ENCODE measurements around the gene RPS2.
A peak's percentile ranks its signal among the peaks of the same experiment; 100 is the strongest.

The RPS2 gene

DNA sequence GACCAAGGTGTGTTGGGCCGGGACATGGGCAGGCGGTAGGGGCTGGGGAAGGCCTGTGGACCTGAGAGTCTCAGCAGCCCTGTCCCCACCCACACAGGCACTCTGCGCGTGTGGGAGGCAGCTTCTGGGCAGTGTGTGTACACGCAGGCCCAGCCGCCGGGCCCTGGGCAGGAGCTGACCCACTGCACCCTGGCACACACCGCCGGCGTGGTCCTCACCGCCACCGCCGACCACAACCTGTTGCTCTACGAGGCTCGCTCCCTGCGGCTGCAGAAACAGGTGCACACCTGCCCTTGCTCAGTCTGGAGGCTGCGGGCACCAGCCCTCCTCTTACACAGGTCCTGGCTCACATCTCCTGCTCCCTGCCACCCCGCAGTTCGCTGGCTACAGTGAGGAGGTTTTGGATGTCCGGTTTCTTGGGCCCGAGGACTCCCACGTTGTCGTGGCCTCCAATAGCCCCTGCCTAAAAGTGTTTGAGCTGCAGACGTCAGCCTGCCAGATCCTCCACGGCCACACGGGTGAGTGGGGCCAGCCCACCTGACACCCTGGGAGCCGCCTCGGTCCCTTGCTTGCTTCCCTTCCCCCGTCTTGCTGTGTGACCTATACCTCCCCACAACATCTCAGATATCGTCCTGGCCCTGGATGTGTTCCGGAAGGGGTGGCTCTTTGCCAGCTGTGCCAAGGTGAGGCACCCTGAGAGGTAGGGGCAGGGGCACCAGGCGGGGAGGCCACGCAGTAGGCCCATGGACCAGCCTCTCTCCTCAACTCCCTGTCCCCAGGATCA lies 11.0 kb upstream of the RPS2 start:
- Histone ChIP-seq H3K9me3 (ENCODE audit: low read length) (no peaks in the 10 kb centered on the region), H3K79me2 (ENCODE audit: insufficient read depth, low read length) (peaks cover 4% of the 10 kb centered on the region; the same call in 1 of the 2 replicates), H3K27me3 (ENCODE audit: insufficient read depth, low read length) (no peaks in the 10 kb centered on the region; the same call in 1 of the 2 replicates), H3K9me2 (ENCODE audit: low read depth, low read length) (no peaks in the 10 kb centered on the region), H3K4me2 (ENCODE audit: low read length) (no peak overlapping the region), H3K4me1 (ENCODE audit: insufficient read depth, low read length, severe bottlenecking) (peaks cover 26% of the 10 kb centered on the region), H3K27ac (ENCODE audit: low read depth, low read length, poor library complexity, severe bottlenecking) (no peak overlapping the region), H2AFZ (ENCODE audit: low read length) (no peak overlapping the region), H3F3A (ENCODE audit: insufficient read depth, low read length) (no peaks in the 10 kb centered on the region), H3K36me3 (ENCODE audit: insufficient read depth, low read length) (peaks cover 49% of the 10 kb centered on the region), H3K4me3 (ENCODE audit: low read depth, low read length, poor library complexity, severe bottlenecking) (no peak overlapping the region), H3K9ac (ENCODE audit: low read length) (no peak overlapping the region), H4K20me1 (ENCODE audit: insufficient read depth, low read length) (no peaks in the 10 kb centered on the region)
- TF ChIP-seq, protein P1, sequence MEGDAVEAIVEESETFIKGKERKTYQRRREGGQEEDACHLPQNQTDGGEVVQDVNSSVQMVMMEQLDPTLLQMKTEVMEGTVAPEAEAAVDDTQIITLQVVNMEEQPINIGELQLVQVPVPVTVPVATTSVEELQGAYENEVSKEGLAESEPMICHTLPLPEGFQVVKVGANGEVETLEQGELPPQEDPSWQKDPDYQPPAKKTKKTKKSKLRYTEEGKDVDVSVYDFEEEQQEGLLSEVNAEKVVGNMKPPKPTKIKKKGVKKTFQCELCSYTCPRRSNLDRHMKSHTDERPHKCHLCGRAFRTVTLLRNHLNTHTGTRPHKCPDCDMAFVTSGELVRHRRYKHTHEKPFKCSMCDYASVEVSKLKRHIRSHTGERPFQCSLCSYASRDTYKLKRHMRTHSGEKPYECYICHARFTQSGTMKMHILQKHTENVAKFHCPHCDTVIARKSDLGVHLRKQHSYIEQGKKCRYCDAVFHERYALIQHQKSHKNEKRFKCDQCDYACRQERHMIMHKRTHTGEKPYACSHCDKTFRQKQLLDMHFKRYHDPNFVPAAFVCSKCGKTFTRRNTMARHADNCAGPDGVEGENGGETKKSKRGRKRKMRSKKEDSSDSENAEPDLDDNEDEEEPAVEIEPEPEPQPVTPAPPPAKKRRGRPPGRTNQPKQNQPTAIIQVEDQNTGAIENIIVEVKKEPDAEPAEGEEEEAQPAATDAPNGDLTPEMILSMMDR (IDR thresholded peaks at IDR 0.05; ENCODE audit: low read length) = no peak
- no peak for TF ChIP-seq EZH2 (IDR thresholded peaks at IDR 0.05; ENCODE audit: borderline replicate concordance, low read length)

DNA sequence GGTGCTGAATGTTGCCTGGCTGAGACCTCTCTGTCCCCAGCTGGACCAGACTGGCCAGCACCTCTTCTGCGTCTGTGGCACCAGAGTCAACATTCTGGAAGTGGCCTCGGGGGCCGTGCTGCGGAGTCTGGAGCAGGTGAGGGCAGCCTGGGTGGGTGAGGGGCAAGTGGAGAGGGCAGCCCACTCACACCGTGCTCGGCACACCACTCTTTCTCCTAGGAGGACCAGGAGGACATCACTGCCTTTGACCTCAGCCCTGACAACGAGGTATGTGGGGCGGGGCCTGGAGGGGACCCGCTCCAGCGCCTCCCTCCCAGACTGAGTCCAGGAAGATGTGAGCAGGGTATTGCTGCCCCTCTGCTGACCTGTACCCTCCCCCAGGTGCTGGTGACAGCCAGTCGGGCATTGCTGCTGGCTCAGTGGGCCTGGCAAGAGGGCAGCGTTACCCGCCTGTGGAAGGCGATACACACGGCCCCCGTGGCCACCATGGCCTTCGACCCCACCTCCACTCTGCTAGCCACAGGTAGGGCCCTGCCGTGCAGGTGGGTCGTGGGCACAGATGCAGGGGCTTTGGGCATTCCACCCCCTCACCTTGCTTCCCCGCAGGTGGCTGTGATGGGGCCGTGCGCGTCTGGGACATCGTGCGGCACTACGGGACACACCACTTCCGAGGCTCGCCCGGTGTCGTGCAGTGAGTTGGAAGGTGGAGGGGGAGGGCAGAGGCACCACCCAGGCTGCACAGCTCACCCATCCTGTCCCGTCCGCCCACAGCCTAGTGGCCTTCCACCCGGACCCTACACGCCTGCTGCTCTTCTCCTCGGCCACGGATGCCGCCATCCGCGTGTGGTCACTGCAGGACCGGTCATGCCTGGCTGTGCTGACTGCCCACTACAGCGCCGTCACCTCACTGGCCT lies 9.8 kb upstream of the RPS2 start:
- H3K27me3 ChIP-seq (ENCODE audit: insufficient read depth, low read length) = no peaks in the 10 kb centered on the region
- no peak for TF ChIP-seq EZH2 (IDR thresholded peaks at IDR 0.05; ENCODE audit: borderline replicate concordance, low read length)
- TF ChIP-seq, protein P1 (IDR thresholded peaks at IDR 0.05; ENCODE audit: low read length) = no peak
- peaks cover 4% of the 10 kb centered on the region; the same call in 1 of the 2 replicates for H3K79me2 ChIP-seq (ENCODE audit: insufficient read depth, low read length)
- H3K9ac ChIP-seq (ENCODE audit: low read length) = no peak overlapping the region
- H3K4me2 ChIP-seq (ENCODE audit: low read length) = no peak overlapping the region
- no peaks in the 10 kb centered on the region for H3K9me3 ChIP-seq (ENCODE audit: low read length)
- peaks cover 30% of the 10 kb centered on the region for H3K4me1 ChIP-seq (ENCODE audit: insufficient read depth, low read length, severe bottlenecking)
- H3F3A ChIP-seq (ENCODE audit: insufficient read depth, low read length) = no peaks in the 10 kb centered on the region
- no peak overlapping the region for H2AFZ ChIP-seq (ENCODE audit: low read length)
- H3K27ac ChIP-seq (ENCODE audit: low read depth, low read length, poor library complexity, severe bottlenecking) = no peak overlapping the region
- H3K9me2 ChIP-seq (ENCODE audit: low read depth, low read length) = no peaks in the 10 kb centered on the region
- no peaks in the 10 kb centered on the region for H4K20me1 ChIP-seq (ENCODE audit: insufficient read depth, low read length)
- peaks cover 49% of the 10 kb centered on the region for H3K36me3 ChIP-seq (ENCODE audit: insufficient read depth, low read length)
- no peak overlapping the region for H3K4me3 ChIP-seq (ENCODE audit: low read depth, low read length, poor library complexity, severe bottlenecking)

DNA sequence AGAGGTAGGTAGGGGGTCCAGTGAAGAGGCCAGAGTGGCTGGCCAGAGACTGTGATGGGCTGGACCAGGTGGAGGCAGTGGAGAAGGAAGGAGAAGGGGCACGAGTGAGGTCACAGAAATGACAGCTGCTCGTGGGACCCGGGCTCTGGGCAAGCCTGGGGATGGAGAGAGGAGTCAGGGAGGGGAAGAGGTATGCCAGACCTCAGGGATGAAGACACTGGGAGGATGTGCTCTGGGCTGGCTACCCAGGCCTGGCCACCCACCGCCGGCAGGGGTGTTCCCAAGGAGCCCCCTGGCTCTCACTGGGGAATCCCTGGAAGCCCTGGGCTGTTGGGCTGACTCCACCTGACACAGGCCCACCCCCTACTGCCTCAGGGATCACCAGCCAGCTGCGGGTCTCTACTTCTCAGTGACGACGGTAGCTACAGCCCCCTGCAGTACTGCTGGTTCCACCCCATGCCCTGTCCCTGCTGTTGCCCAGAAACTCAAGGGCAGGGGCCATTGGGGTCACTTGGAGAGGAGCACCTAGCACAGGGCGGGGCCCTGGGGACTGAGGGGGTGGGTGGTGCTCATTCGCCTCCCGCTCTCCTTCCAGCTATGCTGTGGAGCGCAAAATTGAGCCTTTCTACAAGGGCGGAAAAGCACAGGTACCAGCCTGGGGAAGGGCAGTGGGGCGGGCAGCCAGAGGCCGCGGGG lies 9.0 kb upstream of the RPS2 start:
- no peak for TF ChIP-seq EZH2 (IDR thresholded peaks at IDR 0.05; ENCODE audit: borderline replicate concordance, low read length)
- TF ChIP-seq, protein P1 (IDR thresholded peaks at IDR 0.05; ENCODE audit: low read length) = no peak
- H3K36me3 ChIP-seq (ENCODE audit: insufficient read depth, low read length) = peaks cover 46% of the 10 kb centered on the region
- peak overlapping the region; percentile 95 for H3K4me3 ChIP-seq (ENCODE audit: low read depth, low read length, poor library complexity, severe bottlenecking)
- no peaks in the 10 kb centered on the region for H4K20me1 ChIP-seq (ENCODE audit: insufficient read depth, low read length)
- peaks cover 27% of the 10 kb centered on the region for H3K4me1 ChIP-seq (ENCODE audit: insufficient read depth, low read length, severe bottlenecking)
- no peak overlapping the region for H3K27ac ChIP-seq (ENCODE audit: low read depth, low read length, poor library complexity, severe bottlenecking)
- H3K9me3 ChIP-seq (ENCODE audit: low read length) = no peaks in the 10 kb centered on the region
- no peaks in the 10 kb centered on the region for H3K27me3 ChIP-seq (ENCODE audit: insufficient read depth, low read length)
- H3K9ac ChIP-seq (ENCODE audit: low read length) = no peak overlapping the region; the same call in 1 of the 2 replicates
- H3K9me2 ChIP-seq (ENCODE audit: low read depth, low read length) = no peaks in the 10 kb centered on the region
- peaks cover 4% of the 10 kb centered on the region; the same call in 1 of the 2 replicates for H3K79me2 ChIP-seq (ENCODE audit: insufficient read depth, low read length)
- H3K4me2 ChIP-seq (ENCODE audit: low read length) = peak overlapping the region; percentile 86
- no peak overlapping the region for H2AFZ ChIP-seq (ENCODE audit: low read length)
- no peaks in the 10 kb centered on the region for H3F3A ChIP-seq (ENCODE audit: insufficient read depth, low read length)

Data from OCI-LY1 (cell line).